ENCODE results near the gene SLC43A1.

DNA sequence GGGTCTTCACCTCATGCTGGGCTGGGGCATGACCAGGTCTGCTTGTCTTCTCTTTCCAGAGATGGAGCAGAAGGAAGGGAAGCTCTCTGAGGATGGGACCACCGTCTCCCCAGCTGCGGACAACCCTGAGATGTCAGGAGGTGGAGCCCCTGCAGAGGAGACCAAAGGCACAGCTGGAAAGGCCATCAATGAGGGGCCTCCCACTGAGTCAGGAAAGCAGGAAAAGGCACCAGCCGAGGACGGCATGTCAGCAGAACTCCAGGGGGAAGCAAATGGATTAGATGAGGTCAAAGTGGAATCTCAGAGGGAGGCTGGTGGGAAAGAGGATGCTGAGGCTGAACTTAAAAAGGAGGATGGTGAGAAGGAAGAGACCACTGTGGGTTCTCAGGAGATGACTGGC lies 27.1 kb upstream of the SLC43A1 start:
- TF ChIP-seq, protein P1, sequence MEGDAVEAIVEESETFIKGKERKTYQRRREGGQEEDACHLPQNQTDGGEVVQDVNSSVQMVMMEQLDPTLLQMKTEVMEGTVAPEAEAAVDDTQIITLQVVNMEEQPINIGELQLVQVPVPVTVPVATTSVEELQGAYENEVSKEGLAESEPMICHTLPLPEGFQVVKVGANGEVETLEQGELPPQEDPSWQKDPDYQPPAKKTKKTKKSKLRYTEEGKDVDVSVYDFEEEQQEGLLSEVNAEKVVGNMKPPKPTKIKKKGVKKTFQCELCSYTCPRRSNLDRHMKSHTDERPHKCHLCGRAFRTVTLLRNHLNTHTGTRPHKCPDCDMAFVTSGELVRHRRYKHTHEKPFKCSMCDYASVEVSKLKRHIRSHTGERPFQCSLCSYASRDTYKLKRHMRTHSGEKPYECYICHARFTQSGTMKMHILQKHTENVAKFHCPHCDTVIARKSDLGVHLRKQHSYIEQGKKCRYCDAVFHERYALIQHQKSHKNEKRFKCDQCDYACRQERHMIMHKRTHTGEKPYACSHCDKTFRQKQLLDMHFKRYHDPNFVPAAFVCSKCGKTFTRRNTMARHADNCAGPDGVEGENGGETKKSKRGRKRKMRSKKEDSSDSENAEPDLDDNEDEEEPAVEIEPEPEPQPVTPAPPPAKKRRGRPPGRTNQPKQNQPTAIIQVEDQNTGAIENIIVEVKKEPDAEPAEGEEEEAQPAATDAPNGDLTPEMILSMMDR (IDR thresholded peaks at IDR 0.05) = no peak
- no peak for TF ChIP-seq POLR2A (IDR thresholded peaks at IDR 0.05)
